H9 (cell line): ENCODE data around the gene FYN. TPM values are rescaled to one million over a fixed set of nuclear protein-coding genes. Genes with fewer than 3 reads are reported as not detected.

Experiments
- DNase-seq: peaks from one replicate; pipeline ENCODE4 v3.0.0-alpha.2; 2017
- H2AFZ ChIP-seq: one replicate; pipeline ENCODE4 v1.6.1; 2013; ENCODE audit warnings: mild to moderate bottlenecking, low read length, control low read depth, moderate library complexity
- H2AK5ac ChIP-seq: 2 replicates; pipeline ENCODE4 v1.6.1; 2013; ENCODE audit warnings: low read length, control low read depth, mixed read lengths; ENCODE audit not compliant: insufficient read length
- H2BK120ac ChIP-seq: one replicate; pipeline ENCODE4 v1.6.1; 2013; ENCODE audit warnings: low read depth, mild to moderate bottlenecking, low read length, control low read depth, inconsistent platforms; ENCODE audit not compliant: poor library complexity, severe bottlenecking
- H2BK12ac ChIP-seq: 2 replicates; pipeline ENCODE4 v1.6.1; 2013; ENCODE audit warnings: low read length, control low read depth, mixed read lengths, low read depth; ENCODE audit not compliant: insufficient read length
- H2BK15ac ChIP-seq: 2 replicates; pipeline ENCODE4 v1.6.1; 2013; ENCODE audit warnings: low read depth, low read length, control low read depth
- H2BK20ac ChIP-seq: one replicate; pipeline ENCODE4 v1.6.1; 2013; ENCODE audit warnings: low read depth, mild to moderate bottlenecking, low read length, control low read depth, inconsistent platforms; ENCODE audit not compliant: poor library complexity, severe bottlenecking
- H2BK5ac ChIP-seq: 2 replicates; pipeline ENCODE4 v1.6.1; 2013; ENCODE audit warnings: low read length, control low read depth, mixed read lengths; ENCODE audit not compliant: insufficient read length
- H3K14ac ChIP-seq: 2 replicates; pipeline ENCODE4 v1.6.1; 2013; ENCODE audit warnings: low read length, control low read depth; ENCODE audit not compliant: insufficient read depth
- H3K18ac ChIP-seq: 2 replicates; pipeline ENCODE4 v1.6.1; 2013; ENCODE audit warnings: low read depth, mild to moderate bottlenecking, mixed read lengths, low read length, control low read depth; ENCODE audit not compliant: insufficient read length
- H3K23ac ChIP-seq: 2 replicates; pipeline ENCODE4 v1.6.1; 2013; ENCODE audit warnings: low read length, control low read depth, mixed read lengths, low read depth; ENCODE audit not compliant: insufficient read length
- H3K23me2 ChIP-seq: 2 replicates; pipeline ENCODE4 v1.6.1; 2013; ENCODE audit warnings: low read depth, mild to moderate bottlenecking, mixed read lengths, low read length, control low read depth; ENCODE audit not compliant: insufficient read length, poor library complexity, severe bottlenecking
- H3K27ac ChIP-seq: 2 replicates; pipeline ENCODE4 v1.5.1; 2013; ENCODE audit warnings: low read length, control low read depth, mixed read lengths, low read depth; ENCODE audit not compliant: insufficient read length
- H3K27me3 ChIP-seq: 2 replicates; pipeline ENCODE4 v1.6.1; 2013; ENCODE audit warnings: low read length, control low read depth, inconsistent platforms; ENCODE audit not compliant: insufficient read depth
- H3K4ac ChIP-seq: 2 replicates; pipeline ENCODE4 v1.6.1; 2013; ENCODE audit warnings: low read depth, mild to moderate bottlenecking, control low read depth, inconsistent platforms, low read length, moderate library complexity
- H3K4me1 ChIP-seq: 2 replicates; pipeline ENCODE4 v1.6.1; 2013; ENCODE audit warnings: low read length, control low read depth, inconsistent platforms; ENCODE audit not compliant: insufficient read depth
- H3K4me2 ChIP-seq: 2 replicates; pipeline ENCODE4 v1.6.1; 2013; ENCODE audit warnings: low read length, control low read depth, mixed read lengths; ENCODE audit not compliant: insufficient read length, insufficient read depth
- H3K56ac ChIP-seq: 2 replicates; pipeline ENCODE4 v1.6.1; 2013; ENCODE audit warnings: low read depth, mild to moderate bottlenecking, mixed read lengths, low read length, control low read depth; ENCODE audit not compliant: insufficient read length
- H3K79me1 ChIP-seq: 2 replicates; pipeline ENCODE4 v1.6.1; 2013; ENCODE audit warnings: low read depth, mild to moderate bottlenecking, moderate library complexity, low read length, control low read depth, inconsistent platforms; ENCODE audit not compliant: insufficient read depth, poor library complexity, severe bottlenecking
- H3K79me2 ChIP-seq: 2 replicates; pipeline ENCODE4 v1.6.1; 2013; ENCODE audit warnings: low read length, control low read depth, inconsistent platforms; ENCODE audit not compliant: insufficient read depth
- H3K9ac ChIP-seq: 2 replicates; pipeline ENCODE4 v1.6.1; 2013; ENCODE audit warnings: low read length, control low read depth, mixed read lengths; ENCODE audit not compliant: insufficient read length; ENCODE audit errors: extremely low read depth
- H3K9me3 ChIP-seq: one replicate; pipeline ENCODE4 v1.6.1; 2013; ENCODE audit warnings: low read depth, low read length, inconsistent platforms; ENCODE audit not compliant: control insufficient read depth
- H3T11ph ChIP-seq: one replicate; pipeline ENCODE4 v1.6.1; 2013; ENCODE audit warnings: mild to moderate bottlenecking, low read length, control low read depth, inconsistent platforms
- H4K20me1 ChIP-seq: one replicate; pipeline ENCODE4 v1.6.1; 2013; ENCODE audit not compliant: control insufficient read depth, insufficient read length, insufficient read depth
- H4K5ac ChIP-seq: 2 replicates; pipeline ENCODE4 v1.6.1; 2013; ENCODE audit warnings: low read depth, mild to moderate bottlenecking, mixed read lengths, low read length, control low read depth; ENCODE audit not compliant: insufficient read length
- H4K8ac ChIP-seq: replicated peaks from 2 replicates; pipeline ENCODE4 v1.6.1; 2013; ENCODE audit warnings: low read length, control low read depth, mixed read lengths, low read depth; ENCODE audit not compliant: insufficient read length
- H4K91ac ChIP-seq: 2 replicates; pipeline ENCODE4 v1.6.1; 2013; ENCODE audit warnings: low read depth, mild to moderate bottlenecking, moderate library complexity, mixed read lengths, low read length, control low read depth; ENCODE audit not compliant: insufficient read length
- H3K27ac Mint-ChIP-seq, 3 experiments: 2 replicates in 2 of 3; 3 replicates in 1 of 3; pipeline ENCODE4 v1.8.0; 2020 to 2021; ENCODE audit warnings: mixed read lengths in 3 of 3, mild to moderate bottlenecking in 1 of 3, moderate library complexity in 1 of 3
- H3K27me3 Mint-ChIP-seq: 2 replicates; pipeline ENCODE4 v1.8.0; 2021; ENCODE audit warnings: low read depth, mild to moderate bottlenecking, moderate library complexity, mixed read lengths
- H3K36me3 Mint-ChIP-seq, 3 experiments: 2 replicates in 2 of 3; 3 replicates in 1 of 3; pipeline ENCODE4 v1.8.0; 2020 to 2021; ENCODE audit warnings: low read depth in 3 of 3, mixed read lengths in 3 of 3; ENCODE audit not compliant: insufficient read depth in 1 of 3
- H3K4me1 Mint-ChIP-seq, 2 experiments: 2 replicates each; pipeline ENCODE4 v1.8.0; 2020; ENCODE audit warnings: mixed read lengths in 2 of 2
- H3K4me3 Mint-ChIP-seq, 2 experiments: 2 replicates in 1 of 2; 3 replicates in 1 of 2; pipeline ENCODE4 v1.8.0; 2020 to 2021; ENCODE audit warnings: mild to moderate bottlenecking in 2 of 2, mixed read lengths in 2 of 2, moderate library complexity in 1 of 2
- H3K9me3 Mint-ChIP-seq, 2 experiments: 2 replicates in 1 of 2; 3 replicates in 1 of 2; pipeline ENCODE4 v1.8.0; 2020; ENCODE audit warnings: mild to moderate bottlenecking in 2 of 2, mixed read lengths in 2 of 2, moderate library complexity in 1 of 2
- WGBS: extraction: QIAGEN DNeasy Blood & Tissue Kit; methylation state at CpG from one replicate; pipeline ENCODE4 v1.1.7; 2013; ENCODE audit warnings: missing lambda C conversion rate, low lambda C conversion rate, mixed read lengths; ENCODE audit not compliant: insufficient read length; ENCODE audit errors: extremely low coverage; 5-methylcytosine and 5-hydroxymethylcytosine counted together
- total RNA-seq: library from RNA; stranded (reverse); gene quantifications from 2 replicates; pipeline ENCODE4 v1.2.1, GENCODE V29; 2021
- TF ChIP-seq, protein P1 (sequence below): fragments of 200-600 bp; sonication (generic); conservative IDR thresholded peaks from 3 replicates; pipeline ENCODE4 v1.8.0; 2021; ENCODE audit warnings: antibody characterized with exemption, mild to moderate bottlenecking

Gene FYN
- total RNA-seq, 1 experiment from 2014 or later: 64.8 TPM

DNA sequence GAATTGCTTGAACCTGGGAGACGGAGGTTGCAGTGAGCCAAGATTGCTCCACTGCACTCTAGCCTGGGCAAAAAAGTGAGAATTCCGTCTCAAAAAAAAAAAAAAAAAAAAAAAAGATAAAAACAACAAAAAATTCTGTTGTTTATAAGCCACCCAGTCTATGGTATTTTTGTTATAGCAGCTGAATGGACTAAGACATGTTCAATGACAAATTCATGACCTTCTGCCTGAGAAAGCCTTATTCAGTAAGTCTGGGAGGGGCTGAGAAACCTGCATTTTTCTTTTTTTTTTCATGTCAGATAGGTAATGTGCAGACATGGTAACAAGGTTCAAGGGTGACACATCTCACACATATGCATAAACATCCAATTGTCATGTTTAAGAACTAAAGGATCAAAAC lies 227.2 kb downstream of the FYN start:
- no peak overlapping the region for H3K9ac ChIP-seq
- no peak overlapping the region for H4K5ac ChIP-seq
- H3K79me1 ChIP-seq: no peaks in the 10 kb centered on the region
- no peaks in the 10 kb centered on the region for H3K27me3 ChIP-seq
- H4K8ac ChIP-seq: no peak overlapping the region
- H2BK20ac ChIP-seq: no peak overlapping the region
- no peak overlapping the region for H4K91ac ChIP-seq
- whole genome bisulfite sequencing: no CpG with 5 or more reads among the region's 2 CpGs
- no peak overlapping the region for H3K23ac ChIP-seq
- no peaks in the 10 kb centered on the region for H3K9me3 ChIP-seq
- H3T11ph ChIP-seq: no peak overlapping the region
- H4K20me1 ChIP-seq: no peaks in the 10 kb centered on the region
- no peak overlapping the region for H3K14ac ChIP-seq
- H3K4me2 ChIP-seq: no peak overlapping the region
- H3K4ac ChIP-seq: no peak overlapping the region
- no peaks in the 10 kb centered on the region for H3K23me2 ChIP-seq
- no peak overlapping the region for H2BK5ac ChIP-seq
- Mint-ChIP-seq H3K36me3 (peaks cover 0 to 5% (median 2%) of the 10 kb centered on the region in 3 experiments; a peak in 4 of 7 replicates), H3K4me1 (0 out of 4 replicates have a peak, but pooled peaks cover 0 to 3% of the 10 kb centered on the region in 2 experiments), H3K4me3 (no peak overlapping the region), H3K27me3 (no peaks in the 10 kb centered on the region; the same call in none of the 2 replicates), H3K27ac (no peak overlapping the region), H3K9me3 (peaks cover 3 to 4% of the 10 kb centered on the region in 2 experiments; a peak in 4 of 5 replicates)
- no peak overlapping the region for H2AK5ac ChIP-seq
- H2BK120ac ChIP-seq: no peak overlapping the region
- no peak overlapping the region for H2BK15ac ChIP-seq
- no peaks in the 10 kb centered on the region for H3K4me1 ChIP-seq
- TF ChIP-seq, protein P1, sequence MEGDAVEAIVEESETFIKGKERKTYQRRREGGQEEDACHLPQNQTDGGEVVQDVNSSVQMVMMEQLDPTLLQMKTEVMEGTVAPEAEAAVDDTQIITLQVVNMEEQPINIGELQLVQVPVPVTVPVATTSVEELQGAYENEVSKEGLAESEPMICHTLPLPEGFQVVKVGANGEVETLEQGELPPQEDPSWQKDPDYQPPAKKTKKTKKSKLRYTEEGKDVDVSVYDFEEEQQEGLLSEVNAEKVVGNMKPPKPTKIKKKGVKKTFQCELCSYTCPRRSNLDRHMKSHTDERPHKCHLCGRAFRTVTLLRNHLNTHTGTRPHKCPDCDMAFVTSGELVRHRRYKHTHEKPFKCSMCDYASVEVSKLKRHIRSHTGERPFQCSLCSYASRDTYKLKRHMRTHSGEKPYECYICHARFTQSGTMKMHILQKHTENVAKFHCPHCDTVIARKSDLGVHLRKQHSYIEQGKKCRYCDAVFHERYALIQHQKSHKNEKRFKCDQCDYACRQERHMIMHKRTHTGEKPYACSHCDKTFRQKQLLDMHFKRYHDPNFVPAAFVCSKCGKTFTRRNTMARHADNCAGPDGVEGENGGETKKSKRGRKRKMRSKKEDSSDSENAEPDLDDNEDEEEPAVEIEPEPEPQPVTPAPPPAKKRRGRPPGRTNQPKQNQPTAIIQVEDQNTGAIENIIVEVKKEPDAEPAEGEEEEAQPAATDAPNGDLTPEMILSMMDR: no peak
- H3K27ac ChIP-seq: no peak overlapping the region
- no peaks in the 10 kb centered on the region for H3K79me2 ChIP-seq
- H3K18ac ChIP-seq: no peak overlapping the region
- no peak for DNase-seq
- no peak overlapping the region for H2AFZ ChIP-seq
- H3K56ac ChIP-seq: no peak overlapping the region
- H2BK12ac ChIP-seq: no peak overlapping the region
